GM23338 (cell line): Measurements from ENCODE around the gene OR51I2.

ENCODE experiments used
- CREB1 ChIP-seq: fragments of 250-450 bp; sonication (Bioruptor Pico); IDR thresholded peaks from 2 replicates; pipeline ENCODE4 v1.5.0; 2020; ENCODE audit warnings: low read depth, mild to moderate bottlenecking, moderate library complexity
- CTCF ChIP-seq, 2 experiments: fragments of 200-600 bp in 1 of 2; sonication (generic) in 1 of 2; conservative IDR thresholded peaks; 2 replicates each; pipeline versions ENCODE4 v1.5.1 to v1.6.1; 2016 to 2017; ENCODE audit warnings: antibody characterized with exemption in 2 of 2, low read depth in 2 of 2, mild to moderate bottlenecking in 2 of 2, moderate library complexity in 1 of 2
- EZH2 ChIP-seq: fragments of 200-600 bp; sonication (generic); IDR thresholded peaks from one replicate; pipeline ENCODE4 v1.8.0; 2017; ENCODE audit warnings: antibody characterized with exemption, mild to moderate bottlenecking, low read depth; ENCODE audit not compliant: unreplicated experiment
- EZH2phosphoT487 ChIP-seq: fragments of 200-600 bp; sonication (generic); IDR thresholded peaks from one replicate; pipeline ENCODE4 v1.8.1; 2018; ENCODE audit warnings: antibody characterized with exemption; ENCODE audit not compliant: unreplicated experiment
- JUNB ChIP-seq: IDR thresholded peaks from one replicate; pipeline ENCODE4 v1.6.1; 2016; ENCODE audit warnings: antibody characterized with exemption; ENCODE audit not compliant: unreplicated experiment
- POLR2AphosphoS5 ChIP-seq: IDR thresholded peaks from 2 replicates; pipeline ENCODE4 v1.6.1; 2016; ENCODE audit warnings: antibody characterized with exemption, low read depth
- REST ChIP-seq: IDR thresholded peaks from one replicate; pipeline ENCODE4 v1.6.1; 2018; ENCODE audit warnings: antibody characterized with exemption; ENCODE audit not compliant: unreplicated experiment

GRCh38 chr11:5500393-5500801 is 51.3 kb downstream of the OR51I2 start:
- no peak for TF ChIP-seq CTCF (conservative IDR thresholded peaks at IDR 0.05; ENCODE audit: low read depth in 2 of 2)
- TF ChIP-seq EZH2, result no peak
- no peak for TF ChIP-seq REST
- TF ChIP-seq EZH2phosphoT487, result no peak
- no peak for TF ChIP-seq JUNB
- TF ChIP-seq POLR2AphosphoS5, result no peak
- TF ChIP-seq CREB1, result no peak
